ENCODE results near the gene TMEM178B.
"Not testable (repeated sequence)": the region's sequence is repeated elsewhere in the genome, so short reads cannot be mapped to it uniquely, and the experiment has no call there.

TMEM178B gene

DNA sequence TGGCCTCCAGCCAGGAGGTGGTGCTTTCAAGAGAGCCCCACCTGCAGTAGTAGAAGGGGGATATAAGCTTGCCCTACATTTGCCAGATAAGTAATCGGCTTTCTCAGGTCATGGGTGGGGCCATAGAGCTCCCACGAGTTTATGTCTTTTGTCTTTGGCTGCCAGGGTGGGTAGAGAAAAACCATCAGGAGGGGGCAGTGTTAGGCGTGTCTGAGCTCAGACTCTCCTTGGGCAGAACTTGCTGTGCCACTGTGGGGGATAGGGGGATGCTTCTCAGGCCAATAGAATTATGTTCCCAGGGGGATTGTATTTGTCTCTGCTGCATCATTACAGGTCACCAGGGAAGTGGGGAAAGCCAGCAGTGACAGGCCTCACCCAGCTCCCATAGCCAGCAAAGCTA, 46.8 kb upstream of the TMEM178B start (continued):
- TF ChIP-seq, protein P1, sequence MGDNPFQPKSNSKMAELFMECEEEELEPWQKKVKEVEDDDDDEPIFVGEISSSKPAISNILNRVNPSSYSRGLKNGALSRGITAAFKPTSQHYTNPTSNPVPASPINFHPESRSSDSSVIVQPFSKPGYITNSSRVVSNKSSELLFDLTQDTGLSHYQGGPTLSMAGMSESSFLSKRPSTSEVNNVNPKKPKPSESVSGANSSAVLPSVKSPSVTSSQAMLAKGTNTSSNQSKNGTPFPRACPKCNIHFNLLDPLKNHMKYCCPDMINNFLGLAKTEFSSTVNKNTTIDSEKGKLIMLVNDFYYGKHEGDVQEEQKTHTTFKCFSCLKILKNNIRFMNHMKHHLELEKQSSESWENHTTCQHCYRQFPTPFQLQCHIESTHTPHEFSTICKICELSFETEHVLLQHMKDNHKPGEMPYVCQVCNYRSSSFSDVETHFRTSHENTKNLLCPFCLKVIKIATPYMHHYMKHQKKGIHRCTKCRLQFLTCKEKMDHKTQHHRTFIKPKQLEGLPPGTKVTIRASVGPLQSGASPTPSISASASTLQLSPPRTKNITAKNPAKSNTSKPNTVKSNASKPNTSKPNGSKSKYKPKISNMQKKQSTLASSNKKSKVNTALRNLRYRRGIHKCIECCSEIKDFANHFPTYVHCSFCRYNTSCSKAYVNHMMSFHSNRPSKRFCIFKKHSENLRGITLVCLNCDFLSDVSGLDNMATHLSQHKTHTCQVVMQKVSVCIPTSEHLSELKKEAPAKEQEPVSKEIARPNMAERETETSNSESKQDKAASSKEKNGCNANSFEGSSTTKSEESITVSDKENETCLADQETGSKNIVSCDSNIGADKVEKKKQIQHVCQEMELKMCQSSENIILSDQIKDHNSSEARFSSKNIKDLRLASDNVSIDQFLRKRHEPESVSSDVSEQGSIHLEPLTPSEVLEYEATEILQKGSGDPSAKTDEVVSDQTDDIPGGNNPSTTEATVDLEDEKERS (tag by site-specific recombination; IDR thresholded peaks at IDR 0.05): no peak
- TF ChIP-seq, protein P2, sequence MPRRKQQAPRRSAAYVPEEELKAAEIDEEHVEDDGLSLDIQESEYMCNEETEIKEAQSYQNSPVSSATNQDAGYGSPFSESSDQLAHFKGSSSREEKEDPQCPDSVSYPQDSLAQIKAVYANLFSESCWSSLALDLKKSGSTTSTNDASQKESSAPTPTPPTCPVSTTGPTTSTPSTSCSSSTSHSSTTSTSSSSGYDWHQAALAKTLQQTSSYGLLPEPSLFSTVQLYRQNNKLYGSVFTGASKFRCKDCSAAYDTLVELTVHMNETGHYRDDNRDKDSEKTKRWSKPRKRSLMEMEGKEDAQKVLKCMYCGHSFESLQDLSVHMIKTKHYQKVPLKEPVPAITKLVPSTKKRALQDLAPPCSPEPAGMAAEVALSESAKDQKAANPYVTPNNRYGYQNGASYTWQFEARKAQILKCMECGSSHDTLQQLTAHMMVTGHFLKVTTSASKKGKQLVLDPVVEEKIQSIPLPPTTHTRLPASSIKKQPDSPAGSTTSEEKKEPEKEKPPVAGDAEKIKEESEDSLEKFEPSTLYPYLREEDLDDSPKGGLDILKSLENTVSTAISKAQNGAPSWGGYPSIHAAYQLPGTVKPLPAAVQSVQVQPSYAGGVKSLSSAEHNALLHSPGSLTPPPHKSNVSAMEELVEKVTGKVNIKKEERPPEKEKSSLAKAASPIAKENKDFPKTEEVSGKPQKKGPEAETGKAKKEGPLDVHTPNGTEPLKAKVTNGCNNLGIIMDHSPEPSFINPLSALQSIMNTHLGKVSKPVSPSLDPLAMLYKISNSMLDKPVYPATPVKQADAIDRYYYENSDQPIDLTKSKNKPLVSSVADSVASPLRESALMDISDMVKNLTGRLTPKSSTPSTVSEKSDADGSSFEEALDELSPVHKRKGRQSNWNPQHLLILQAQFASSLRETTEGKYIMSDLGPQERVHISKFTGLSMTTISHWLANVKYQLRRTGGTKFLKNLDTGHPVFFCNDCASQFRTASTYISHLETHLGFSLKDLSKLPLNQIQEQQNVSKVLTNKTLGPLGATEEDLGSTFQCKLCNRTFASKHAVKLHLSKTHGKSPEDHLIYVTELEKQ (tag by site-specific recombination; IDR thresholded peaks at IDR 0.05; ENCODE audit: borderline replicate concordance): no peak
- TF ChIP-seq ZNF626 (tag by site-specific recombination; IDR thresholded peaks at IDR 0.05): no peak
- TF ChIP-seq, protein P3, sequence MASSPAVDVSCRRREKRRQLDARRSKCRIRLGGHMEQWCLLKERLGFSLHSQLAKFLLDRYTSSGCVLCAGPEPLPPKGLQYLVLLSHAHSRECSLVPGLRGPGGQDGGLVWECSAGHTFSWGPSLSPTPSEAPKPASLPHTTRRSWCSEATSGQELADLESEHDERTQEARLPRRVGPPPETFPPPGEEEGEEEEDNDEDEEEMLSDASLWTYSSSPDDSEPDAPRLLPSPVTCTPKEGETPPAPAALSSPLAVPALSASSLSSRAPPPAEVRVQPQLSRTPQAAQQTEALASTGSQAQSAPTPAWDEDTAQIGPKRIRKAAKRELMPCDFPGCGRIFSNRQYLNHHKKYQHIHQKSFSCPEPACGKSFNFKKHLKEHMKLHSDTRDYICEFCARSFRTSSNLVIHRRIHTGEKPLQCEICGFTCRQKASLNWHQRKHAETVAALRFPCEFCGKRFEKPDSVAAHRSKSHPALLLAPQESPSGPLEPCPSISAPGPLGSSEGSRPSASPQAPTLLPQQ (tag by site-specific recombination; IDR thresholded peaks at IDR 0.05): no peak
- no peak for TF ChIP-seq GFI1B (tag by site-specific recombination; IDR thresholded peaks at IDR 0.05)
- no peak for TF ChIP-seq SCRT2 (tag by site-specific recombination; IDR thresholded peaks at IDR 0.05)
- no peak for TF ChIP-seq ZNF785 (tag by site-specific recombination; IDR thresholded peaks at IDR 0.05)
- TF ChIP-seq ZNF2 (tag by site-specific recombination; IDR thresholded peaks at IDR 0.05): no peak
- no peak for TF ChIP-seq ZXDB (tag by site-specific recombination; IDR thresholded peaks at IDR 0.05)

- Histone ChIP-seq H3K4me3 (ENCODE audit: low read depth, low read length) (no peak overlapping the region), H3K9me3 (ENCODE audit: control insufficient read depth, insufficient read depth, low read depth, low read length) (no peaks in the 10 kb centered on the region), H3K4me1 (ENCODE audit: control insufficient read depth, insufficient read depth, low read length) (no peaks in the 10 kb centered on the region), H3K27ac (ENCODE audit: extremely low read depth, low read depth, low read length) (no peak overlapping the region), H3K36me3 (ENCODE audit: control insufficient read depth in 2 of 2, insufficient read depth in 1 of 2, low read length in 2 of 2) (no peaks in the 10 kb centered on the region)
- TF ChIP-seq SETDB1 (IDR thresholded peaks at IDR 0.05; ENCODE audit: insufficient read length, low read length): peak; percentile 83
- no peak for TF ChIP-seq ZNF514 (tag by site-specific recombination; IDR thresholded peaks at IDR 0.05)
- no peak for TF ChIP-seq OVOL3 (tag by site-specific recombination; IDR thresholded peaks at IDR 0.05)
- ChIA-PET POLR2A (no interaction called here), CTCF (interaction anchor here (0.9 kb wide), 1 partner anchor 9 kb away, joined by 3 read pairs; no protein-coding TSS in a partner anchor)
These were observed 45.1 kb upstream of the TMEM178B start for GRCh38 chr7:141028767-141029166.

GRCh38 chr7:141032539-141033323, 41.1 kb upstream of the TMEM178B start:
- H3K4me1 ChIP-seq (ENCODE audit: control insufficient read depth, insufficient read depth, low read length); H3K36me3 ChIP-seq (ENCODE audit: control insufficient read depth in 2 of 2, insufficient read depth in 1 of 2, low read length in 2 of 2); H3K27ac ChIP-seq (ENCODE audit: extremely low read depth, low read depth, low read length); H3K9me3 ChIP-seq (ENCODE audit: control insufficient read depth, insufficient read depth, low read depth, low read length); POLR2A ChIA-PET; H3K4me3 ChIP-seq (ENCODE audit: low read depth, low read length); CTCF ChIA-PET: not testable (repeated sequence)
- TF ChIP-seq ZFP69B (tag by site-specific recombination; IDR thresholded peaks at IDR 0.05) (peak; percentile 70; the same call in 1 of the 2 replicates), KLF1 (tag by site-specific recombination; IDR thresholded peaks at IDR 0.05) (0 out of 2 replicates have a peak, but pooled peaks have one; percentile 20), ZBTB17 (tag by site-specific recombination; IDR thresholded peaks at IDR 0.05) (peak; percentile 40; the same call in 1 of the 2 replicates), GLIS1 (tag by site-specific recombination; IDR thresholded peaks at IDR 0.05) (0 out of 2 replicates have a peak, but pooled peaks have one; percentile 9), ZSCAN30 (tag by site-specific recombination; IDR thresholded peaks at IDR 0.05) (peak; percentile 64; the same call in 1 of the 2 replicates)
- TF ChIP-seq, protein P3 (tag by site-specific recombination; IDR thresholded peaks at IDR 0.05): peak; percentile 32; the same call in 1 of the 2 replicates
